Measurements from ENCODE around the gene CCR7.

The CCR7 gene

GRCh38 chr17:40600486-40601046 is 35.3 kb upstream of the CCR7 start:
- Histone ChIP-seq H3K79me2 (no peaks in the 10 kb centered on the region), H2AFZ (no peak overlapping the region), H3K27me3 (ENCODE audit: control insufficient read depth, insufficient read depth, low read length) (no peaks in the 10 kb centered on the region), H3K9me3 (ENCODE audit: control insufficient read depth, low read length) (no peaks in the 10 kb centered on the region), H3K4me2 (ENCODE audit: low read length) (no peak overlapping the region), H3K9ac (no peak overlapping the region), H3K27ac (no peak overlapping the region), H3K4me1 (no peaks in the 10 kb centered on the region), H3K36me3 (ENCODE audit: control insufficient read depth, insufficient read depth, low read length) (no peaks in the 10 kb centered on the region), H3K4me3 (ENCODE audit: low read depth, low read length) (no peak overlapping the region)
- TF ChIP-seq CTCF (IDR thresholded peaks at IDR 0.05): no peak

GRCh38 chr17:40599468-40599763 is 34.1 kb upstream of the CCR7 start:
- H3K9me3 ChIP-seq (ENCODE audit: control insufficient read depth, low read length): no peaks in the 10 kb centered on the region
- no peaks in the 10 kb centered on the region for H3K27me3 ChIP-seq (ENCODE audit: control insufficient read depth, insufficient read depth, low read length)
- no peak overlapping the region for H3K4me2 ChIP-seq (ENCODE audit: low read length)
- H3K9ac ChIP-seq: no peak overlapping the region
- H3K79me2 ChIP-seq: no peaks in the 10 kb centered on the region
- H3K36me3 ChIP-seq (ENCODE audit: control insufficient read depth, insufficient read depth, low read length): no peaks in the 10 kb centered on the region
- no peaks in the 10 kb centered on the region for H3K4me1 ChIP-seq
- no peak overlapping the region for H3K4me3 ChIP-seq (ENCODE audit: low read depth, low read length)
- H2AFZ ChIP-seq: no peak overlapping the region
- no peak for TF ChIP-seq CTCF (IDR thresholded peaks at IDR 0.05)
- no peak overlapping the region for H3K27ac ChIP-seq

GRCh38 chr17:40598619-40599467 is 33.6 kb upstream of the CCR7 start:
- Histone ChIP-seq H3K9me3 (ENCODE audit: control insufficient read depth, low read length) (no peaks in the 10 kb centered on the region), H3K4me2 (ENCODE audit: low read length) (no peak overlapping the region), H3K27me3 (ENCODE audit: control insufficient read depth, insufficient read depth, low read length) (no peaks in the 10 kb centered on the region), H3K36me3 (ENCODE audit: control insufficient read depth, insufficient read depth, low read length) (no peaks in the 10 kb centered on the region), H3K79me2 (no peaks in the 10 kb centered on the region), H3K4me1 (no peaks in the 10 kb centered on the region), H2AFZ (no peak overlapping the region), H3K4me3 (ENCODE audit: low read depth, low read length) (no peak overlapping the region), H3K9ac (no peak overlapping the region), H3K27ac (peak overlapping the region; percentile 36)
- TF ChIP-seq CTCF (IDR thresholded peaks at IDR 0.05): no peak

- Histone ChIP-seq H3K4me3 (ENCODE audit: low read depth, low read length) (no peak overlapping the region), H2AFZ (no peak overlapping the region), H3K79me2 (no peaks in the 10 kb centered on the region), H3K4me1 (no peaks in the 10 kb centered on the region), H3K27ac (no peak overlapping the region), H3K9me3 (ENCODE audit: control insufficient read depth, low read length) (no peaks in the 10 kb centered on the region), H3K4me2 (ENCODE audit: low read length) (no peak overlapping the region), H3K9ac (no peak overlapping the region), H3K36me3 (ENCODE audit: control insufficient read depth, insufficient read depth, low read length) (no peaks in the 10 kb centered on the region), H3K27me3 (ENCODE audit: control insufficient read depth, insufficient read depth, low read length) (no peaks in the 10 kb centered on the region)
- no peak for TF ChIP-seq CTCF (IDR thresholded peaks at IDR 0.05)
These were observed 33.0 kb upstream of the CCR7 start for GRCh38 chr17:40598301-40598618.

Measured in parathyroid adenoma (tissue), 2 donors.